ENCODE results near the gene GJD3.

Gene GJD3

GRCh38 chr17:40378966-40379365 is 14.4 kb upstream of the GJD3 start:
- TF ChIP-seq POLR2AphosphoS5 (IDR thresholded peaks at IDR 0.05; ENCODE audit: low read depth, low read length) (no peak), TAF1 (IDR thresholded peaks at IDR 0.05; ENCODE audit: borderline replicate concordance, insufficient read depth, low read length) (no peak), FOXP2 (optimal IDR thresholded peaks at IDR 0.05; ENCODE audit: borderline replicate concordance, extremely low read depth, extremely low read length, insufficient read depth) (no peak), REST (IDR thresholded peaks at IDR 0.05; ENCODE audit: insufficient read depth in 1 of 2, low read depth in 2 of 2, low read length in 2 of 2) (no peak), SIN3A (IDR thresholded peaks at IDR 0.05; ENCODE audit: borderline replicate concordance, insufficient read depth, low read length) (no peak)

- TF ChIP-seq POLR2AphosphoS5 (IDR thresholded peaks at IDR 0.05; ENCODE audit: low read depth, low read length) (no peak), SIN3A (IDR thresholded peaks at IDR 0.05; ENCODE audit: borderline replicate concordance, insufficient read depth, low read length) (no peak), TAF1 (IDR thresholded peaks at IDR 0.05; ENCODE audit: borderline replicate concordance, insufficient read depth, low read length) (no peak), FOXP2 (optimal IDR thresholded peaks at IDR 0.05; ENCODE audit: borderline replicate concordance, extremely low read depth, extremely low read length, insufficient read depth) (no peak), REST (IDR thresholded peaks at IDR 0.05; ENCODE audit: insufficient read depth in 1 of 2, low read depth in 2 of 2, low read length in 2 of 2) (no peak)
Measured at GRCh38 chr17:40377832-40378231, 13.3 kb upstream of the GJD3 start.

- TF ChIP-seq POLR2AphosphoS5 (IDR thresholded peaks at IDR 0.05; ENCODE audit: low read depth, low read length) (no peak), SIN3A (IDR thresholded peaks at IDR 0.05; ENCODE audit: borderline replicate concordance, insufficient read depth, low read length) (no peak), REST (IDR thresholded peaks at IDR 0.05; ENCODE audit: insufficient read depth in 1 of 2, low read depth in 2 of 2, low read length in 2 of 2) (no peak), TAF1 (IDR thresholded peaks at IDR 0.05; ENCODE audit: borderline replicate concordance, insufficient read depth, low read length) (no peak), FOXP2 (optimal IDR thresholded peaks at IDR 0.05; ENCODE audit: borderline replicate concordance, extremely low read depth, extremely low read length, insufficient read depth) (no peak)
Measured at GRCh38 chr17:40374821-40375498, 10.4 kb upstream of the GJD3 start.

- TF ChIP-seq REST (IDR thresholded peaks at IDR 0.05; ENCODE audit: insufficient read depth in 1 of 2, low read depth in 2 of 2, low read length in 2 of 2) (no peak), SIN3A (IDR thresholded peaks at IDR 0.05; ENCODE audit: borderline replicate concordance, insufficient read depth, low read length) (no peak), FOXP2 (optimal IDR thresholded peaks at IDR 0.05; ENCODE audit: borderline replicate concordance, extremely low read depth, extremely low read length, insufficient read depth) (no peak), POLR2AphosphoS5 (IDR thresholded peaks at IDR 0.05; ENCODE audit: low read depth, low read length) (no peak), TAF1 (IDR thresholded peaks at IDR 0.05; ENCODE audit: borderline replicate concordance, insufficient read depth, low read length) (no peak)
Measured at GRCh38 chr17:40373999-40374398, 9.5 kb upstream of the GJD3 start.
